ENCODE results near the gene ASIC1.

ASIC1 gene

DNA sequence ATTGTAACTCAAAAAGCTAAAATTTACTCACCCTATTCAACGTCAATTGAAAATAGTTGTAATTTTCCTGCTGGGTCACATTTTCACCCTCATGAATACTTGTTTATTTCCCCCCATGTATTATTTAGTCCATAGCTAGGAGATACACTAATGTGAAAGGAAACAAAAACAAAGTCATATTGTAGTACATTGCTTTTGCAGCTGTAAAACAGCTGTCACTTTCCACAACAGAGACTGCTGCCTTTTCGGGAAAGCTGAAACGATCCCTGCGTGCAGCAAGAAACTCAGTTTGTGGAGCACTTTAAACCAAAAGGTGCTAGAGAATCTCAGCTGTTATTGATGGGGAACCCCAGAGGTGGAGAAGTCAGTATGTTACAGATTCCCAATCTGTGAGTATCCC, 36.4 kb upstream of the ASIC1 start:
- H3K27me3 ChIP-seq (ENCODE audit: insufficient read depth, low read depth), result no peaks in the 10 kb centered on the region
- H4K20me1 ChIP-seq (ENCODE audit: insufficient read depth), result peaks cover 3% of the 10 kb centered on the region; the same call in 1 of the 2 replicates
- no peak overlapping the region for H3K4me2 ChIP-seq
- H3K79me2 ChIP-seq (ENCODE audit: insufficient read depth, low read depth), result peaks cover 93% of the 10 kb centered on the region
- H3K36me3 ChIP-seq (ENCODE audit: insufficient read depth), result peaks cover 19% of the 10 kb centered on the region; the same call in 1 of the 2 replicates
- TF ChIP-seq, protein P1, sequence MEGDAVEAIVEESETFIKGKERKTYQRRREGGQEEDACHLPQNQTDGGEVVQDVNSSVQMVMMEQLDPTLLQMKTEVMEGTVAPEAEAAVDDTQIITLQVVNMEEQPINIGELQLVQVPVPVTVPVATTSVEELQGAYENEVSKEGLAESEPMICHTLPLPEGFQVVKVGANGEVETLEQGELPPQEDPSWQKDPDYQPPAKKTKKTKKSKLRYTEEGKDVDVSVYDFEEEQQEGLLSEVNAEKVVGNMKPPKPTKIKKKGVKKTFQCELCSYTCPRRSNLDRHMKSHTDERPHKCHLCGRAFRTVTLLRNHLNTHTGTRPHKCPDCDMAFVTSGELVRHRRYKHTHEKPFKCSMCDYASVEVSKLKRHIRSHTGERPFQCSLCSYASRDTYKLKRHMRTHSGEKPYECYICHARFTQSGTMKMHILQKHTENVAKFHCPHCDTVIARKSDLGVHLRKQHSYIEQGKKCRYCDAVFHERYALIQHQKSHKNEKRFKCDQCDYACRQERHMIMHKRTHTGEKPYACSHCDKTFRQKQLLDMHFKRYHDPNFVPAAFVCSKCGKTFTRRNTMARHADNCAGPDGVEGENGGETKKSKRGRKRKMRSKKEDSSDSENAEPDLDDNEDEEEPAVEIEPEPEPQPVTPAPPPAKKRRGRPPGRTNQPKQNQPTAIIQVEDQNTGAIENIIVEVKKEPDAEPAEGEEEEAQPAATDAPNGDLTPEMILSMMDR (conservative IDR thresholded peaks at IDR 0.05; ENCODE audit: low read depth, low read length), result no peak
- H3K9ac ChIP-seq, result no peak overlapping the region
- H3K4me1 ChIP-seq (ENCODE audit: low read depth, poor library complexity, severe bottlenecking), result peaks cover 50% of the 10 kb centered on the region
- H2AFZ ChIP-seq (ENCODE audit: low read depth), result no peak overlapping the region
- no peak overlapping the region for H3K4me3 ChIP-seq (IDR thresholded peaks at IDR 0.05; ENCODE audit: insufficient read depth, low read depth, low read length)
- H3K27ac ChIP-seq, result no peak overlapping the region

DNA sequence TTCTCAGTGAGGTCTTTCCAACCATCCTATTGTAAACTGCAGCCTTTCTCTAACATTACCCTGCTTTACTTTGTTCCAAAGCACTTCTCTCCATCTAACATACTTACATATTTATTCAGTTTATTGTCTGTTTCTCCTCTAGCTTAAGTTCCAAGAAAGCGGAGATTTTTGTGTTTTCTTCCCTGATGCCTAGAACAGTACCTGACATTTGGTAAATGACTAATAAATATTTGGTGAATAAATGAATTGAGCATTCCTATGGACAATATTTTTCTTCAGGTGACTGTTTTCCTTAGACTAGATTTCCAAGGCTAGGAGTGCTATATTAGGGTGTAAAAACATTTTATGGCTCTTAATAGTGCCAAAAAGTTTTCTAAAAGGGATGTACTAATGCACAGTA, 34.5 kb upstream of the ASIC1 start:
- no peak overlapping the region for H2AFZ ChIP-seq (ENCODE audit: low read depth)
- no peak overlapping the region for H3K27ac ChIP-seq
- peaks cover 35% of the 10 kb centered on the region for H3K4me1 ChIP-seq (ENCODE audit: low read depth, poor library complexity, severe bottlenecking)
- peaks cover 74% of the 10 kb centered on the region for H3K79me2 ChIP-seq (ENCODE audit: insufficient read depth, low read depth)
- no peaks in the 10 kb centered on the region for H4K20me1 ChIP-seq (ENCODE audit: insufficient read depth)
- no peak overlapping the region; the same call in 1 of the 2 replicates for H3K4me2 ChIP-seq
- peaks cover 6% of the 10 kb centered on the region; the same call in 1 of the 2 replicates for H3K36me3 ChIP-seq (ENCODE audit: insufficient read depth)
- TF ChIP-seq, protein P1 (conservative IDR thresholded peaks at IDR 0.05; ENCODE audit: low read depth, low read length), result no peak
- H3K9ac ChIP-seq, result no peak overlapping the region
- H3K4me3 ChIP-seq (IDR thresholded peaks at IDR 0.05; ENCODE audit: insufficient read depth, low read depth, low read length), result no peak overlapping the region
- no peaks in the 10 kb centered on the region for H3K27me3 ChIP-seq (ENCODE audit: insufficient read depth, low read depth)

DNA sequence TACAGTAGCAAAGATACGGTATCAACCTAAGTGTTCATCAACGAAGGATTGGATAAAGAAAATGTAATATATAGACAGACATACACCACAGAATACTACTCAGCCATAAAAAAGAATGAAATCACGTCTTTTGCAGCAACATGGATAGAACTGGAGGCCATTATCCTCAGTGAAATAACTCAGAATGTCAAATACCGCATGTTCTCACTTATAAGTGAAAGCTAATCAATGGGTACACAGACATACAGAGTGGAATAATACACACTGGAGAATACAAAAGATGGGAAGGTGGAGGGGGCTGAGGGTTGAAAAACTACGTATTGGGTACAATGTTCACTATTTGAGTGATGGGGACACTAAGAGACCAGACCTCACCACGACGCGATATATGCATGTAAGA, 33.2 kb upstream of the ASIC1 start:
- Histone ChIP-seq H3K27ac (no peak overlapping the region), H2AFZ (ENCODE audit: low read depth) (no peak overlapping the region), H3K9ac (peak overlapping the region; percentile 84; the same call in 1 of the 2 replicates), H4K20me1 (ENCODE audit: insufficient read depth) (no peaks in the 10 kb centered on the region), H3K27me3 (ENCODE audit: insufficient read depth, low read depth) (no peaks in the 10 kb centered on the region), H3K4me1 (ENCODE audit: low read depth, poor library complexity, severe bottlenecking) (peaks cover 33% of the 10 kb centered on the region), H3K4me3 (IDR thresholded peaks at IDR 0.05; ENCODE audit: insufficient read depth, low read depth, low read length) (no peak overlapping the region), H3K4me2 (peak overlapping the region; percentile 91), H3K36me3 (ENCODE audit: insufficient read depth) (peaks cover 6% of the 10 kb centered on the region; the same call in 1 of the 2 replicates), H3K79me2 (ENCODE audit: insufficient read depth, low read depth) (peaks cover 61% of the 10 kb centered on the region)
- TF ChIP-seq, protein P1 (conservative IDR thresholded peaks at IDR 0.05; ENCODE audit: low read depth, low read length), result no peak

DNA sequence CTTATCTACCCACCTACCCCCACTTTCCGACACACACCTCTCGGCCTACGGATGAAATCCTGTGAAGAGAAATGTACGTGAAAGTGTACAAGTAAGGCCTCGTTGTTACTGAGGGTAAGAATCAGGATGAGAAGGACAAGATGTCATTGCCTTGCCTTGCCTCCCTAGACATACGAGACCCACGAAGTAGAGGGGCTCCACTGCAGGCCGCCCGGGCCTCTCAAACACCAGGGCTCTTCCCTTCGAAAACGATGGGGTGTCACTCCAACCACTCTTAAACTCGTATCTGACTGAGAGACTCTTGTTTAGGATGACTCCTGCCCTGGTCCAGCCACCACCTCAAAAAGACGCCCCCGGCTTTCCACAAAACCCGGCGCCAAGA, 32.6 kb upstream of the ASIC1 start:
- Histone ChIP-seq H2AFZ (ENCODE audit: low read depth) (peak overlapping the region; percentile 34), H3K79me2 (ENCODE audit: insufficient read depth, low read depth) (peaks cover 55% of the 10 kb centered on the region), H3K36me3 (ENCODE audit: insufficient read depth) (peaks cover 6% of the 10 kb centered on the region; the same call in 1 of the 2 replicates), H3K4me3 (IDR thresholded peaks at IDR 0.05; ENCODE audit: insufficient read depth, low read depth, low read length) (no peak overlapping the region), H3K27ac (peak overlapping the region; percentile 65), H4K20me1 (ENCODE audit: insufficient read depth) (no peaks in the 10 kb centered on the region), H3K27me3 (ENCODE audit: insufficient read depth, low read depth) (no peaks in the 10 kb centered on the region), H3K4me2 (peak overlapping the region; percentile 91), H3K9ac (peak overlapping the region; percentile 84), H3K4me1 (ENCODE audit: low read depth, poor library complexity, severe bottlenecking) (peaks cover 31% of the 10 kb centered on the region)
- TF ChIP-seq, protein P1 (conservative IDR thresholded peaks at IDR 0.05; ENCODE audit: low read depth, low read length), result no peak

All from KMS-11 (cell line).